Ovary (tissue), 3 donors: ENCODE results near the gene ZBTB34.

Experiments
- EP300 ChIP-seq: sonication (generic); formaldehyde crosslinking; IDR thresholded peaks from one replicate; pipeline ENCODE4 v1.6.1; 2017; ENCODE audit warnings: antibody characterized with exemption
- POLR2A ChIP-seq: fragments of 450-650 bp; IDR thresholded peaks from one replicate; pipeline ENCODE4 v1.6.1; 2017; ENCODE audit warnings: antibody characterized with exemption, mild to moderate bottlenecking, moderate library complexity
- TF ChIP-seq, protein P1 (sequence below), 3 donors: fragments of 450-650 bp in 2 of 3; fragments of 200-600 bp in 1 of 3; IDR thresholded peaks; one replicate each; pipeline versions ENCODE4 v1.5.1 to v1.8.0; 2016 to 2022; ENCODE audit warnings: antibody characterized with exemption in 3 of 3, mild to moderate bottlenecking in 1 of 3
- donor health status: DM: no; HTN: no; CAD: no.

DNA sequence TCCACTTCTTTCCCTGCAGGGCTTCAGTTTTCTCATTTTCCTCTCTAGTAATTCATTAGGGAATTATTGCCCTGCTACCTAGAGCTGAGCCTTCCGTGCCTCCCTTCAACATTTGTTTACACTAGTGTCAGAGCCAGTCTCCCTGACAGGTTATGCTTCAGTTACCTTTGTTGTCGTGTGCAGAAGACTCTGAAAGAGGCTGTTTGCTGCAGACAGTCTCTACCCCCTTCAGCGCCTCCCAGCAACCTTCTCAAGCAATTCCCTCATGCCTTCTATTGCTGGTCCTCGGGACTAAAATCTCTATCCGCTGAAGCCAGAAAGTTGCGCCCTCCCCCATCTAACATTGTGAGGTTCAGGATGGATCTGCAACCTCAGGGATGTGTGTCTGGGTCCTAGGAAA is 67.0 kb downstream of the ZBTB34 start:
- TF ChIP-seq POLR2A (no peak), EP300 (no peak)
- TF ChIP-seq, protein P1, sequence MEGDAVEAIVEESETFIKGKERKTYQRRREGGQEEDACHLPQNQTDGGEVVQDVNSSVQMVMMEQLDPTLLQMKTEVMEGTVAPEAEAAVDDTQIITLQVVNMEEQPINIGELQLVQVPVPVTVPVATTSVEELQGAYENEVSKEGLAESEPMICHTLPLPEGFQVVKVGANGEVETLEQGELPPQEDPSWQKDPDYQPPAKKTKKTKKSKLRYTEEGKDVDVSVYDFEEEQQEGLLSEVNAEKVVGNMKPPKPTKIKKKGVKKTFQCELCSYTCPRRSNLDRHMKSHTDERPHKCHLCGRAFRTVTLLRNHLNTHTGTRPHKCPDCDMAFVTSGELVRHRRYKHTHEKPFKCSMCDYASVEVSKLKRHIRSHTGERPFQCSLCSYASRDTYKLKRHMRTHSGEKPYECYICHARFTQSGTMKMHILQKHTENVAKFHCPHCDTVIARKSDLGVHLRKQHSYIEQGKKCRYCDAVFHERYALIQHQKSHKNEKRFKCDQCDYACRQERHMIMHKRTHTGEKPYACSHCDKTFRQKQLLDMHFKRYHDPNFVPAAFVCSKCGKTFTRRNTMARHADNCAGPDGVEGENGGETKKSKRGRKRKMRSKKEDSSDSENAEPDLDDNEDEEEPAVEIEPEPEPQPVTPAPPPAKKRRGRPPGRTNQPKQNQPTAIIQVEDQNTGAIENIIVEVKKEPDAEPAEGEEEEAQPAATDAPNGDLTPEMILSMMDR (IDR thresholded peaks at IDR 0.05) = no peak
